Keratinocyte (primary cell): Measurements from ENCODE around the gene POLD4. TPM values are rescaled to one million over a fixed set of nuclear protein-coding genes. Genes with fewer than 3 reads are reported as not detected.

Experiments used
- DNase-seq: peaks from one replicate; pipeline ENCODE4 v3.0.0-alpha.2; 2011; ENCODE audit warnings: low read depth, missing footprints, low spot score
- FAIRE-seq: peaks from 2 replicates; lab custom pipeline; 2011; peaks lifted over from hg19 to GRCh38; lab: Jason Lieb, UNC
- H2AFZ ChIP-seq: 2 replicates; pipeline ENCODE4 v1.6.0; 2012; ENCODE audit warnings: low read length, control low read depth, inconsistent platforms; ENCODE audit not compliant: control insufficient read depth
- H3K27ac ChIP-seq: 2 replicates; pipeline ENCODE4 v1.5.1; 2011; ENCODE audit warnings: low read length; ENCODE audit not compliant: control insufficient read depth, insufficient read depth
- H3K27me3 ChIP-seq: 3 replicates; pipeline ENCODE4 v1.6.0; 2011; ENCODE audit warnings: low read length; ENCODE audit not compliant: control insufficient read depth, insufficient read depth; ENCODE audit errors: extremely low read depth
- H3K36me3 ChIP-seq, 2 experiments: 2 replicates in 1 of 2; 3 replicates in 1 of 2; pipeline ENCODE4 v1.5.1; 2011; ENCODE audit warnings: low read length in 2 of 2, mild to moderate bottlenecking in 1 of 2; ENCODE audit not compliant: control insufficient read depth in 2 of 2, insufficient read depth in 2 of 2; ENCODE audit errors: extremely low read depth in 1 of 2
- H3K4me1 ChIP-seq: 3 replicates; pipeline ENCODE4 v1.5.1; 2011; ENCODE audit warnings: low read length; ENCODE audit not compliant: control insufficient read depth, insufficient read depth; ENCODE audit errors: extremely low read depth
- H3K4me2 ChIP-seq: 3 replicates; pipeline ENCODE4 v1.6.0; 2011; ENCODE audit warnings: low read depth, low read length; ENCODE audit not compliant: control insufficient read depth, insufficient read depth; ENCODE audit errors: extremely low read depth
- H3K4me3 ChIP-seq, 3 experiments: fragments of 200-600 bp in 1 of 3; sonication (generic) in 1 of 3; 2 replicates in 2 of 3; 3 replicates in 1 of 3; pipeline ENCODE4 v1.5.1; 2011 to 2016; ENCODE audit warnings: low read length in 3 of 3, mild to moderate bottlenecking in 3 of 3, control low read depth in 2 of 3, inconsistent platforms in 1 of 3, low read depth in 1 of 3, mixed read lengths in 1 of 3, mixed run types in 1 of 3, moderate library complexity in 1 of 3; ENCODE audit not compliant: control insufficient read depth in 2 of 3, insufficient read depth in 2 of 3; ENCODE audit errors: extremely low read depth in 1 of 3
- H3K79me2 ChIP-seq: 2 replicates; pipeline ENCODE4 v1.6.0; 2012; ENCODE audit warnings: low read length; ENCODE audit not compliant: control insufficient read depth, insufficient read depth
- H3K9ac ChIP-seq: 3 replicates; pipeline ENCODE4 v1.6.0; 2011; ENCODE audit warnings: low read length; ENCODE audit not compliant: control insufficient read depth, insufficient read depth; ENCODE audit errors: extremely low read depth
- H3K9me1 ChIP-seq: 3 replicates; pipeline ENCODE4 v1.6.0; 2011; ENCODE audit warnings: low read length; ENCODE audit not compliant: control insufficient read depth, insufficient read depth; ENCODE audit errors: extremely low read depth
- H3K9me3 ChIP-seq: 2 replicates; pipeline ENCODE4 v1.5.1; 2012; ENCODE audit warnings: low read depth, low read length; ENCODE audit not compliant: control insufficient read depth
- H4K20me1 ChIP-seq: 3 replicates; pipeline ENCODE4 v1.6.0; 2011; ENCODE audit warnings: low read length; ENCODE audit not compliant: control insufficient read depth, insufficient read depth; ENCODE audit errors: extremely low read depth
- CTCF ChIP-seq, 3 experiments: IDR thresholded peaks in 1 of 3; conservative IDR thresholded peaks in 1 of 3; optimal IDR thresholded peaks in 1 of 3; 2 replicates in 2 of 3; 3 replicates in 1 of 3; pipeline versions ENCODE3 to v1.5.1; 2011; ENCODE audit warnings: low read length in 3 of 3, mild to moderate bottlenecking in 3 of 3, moderate library complexity in 2 of 3, control low read depth in 1 of 3, inconsistent platforms in 1 of 3; ENCODE audit not compliant: insufficient read depth in 2 of 3; ENCODE audit errors: extremely low read depth in 1 of 3
- EZH2 ChIP-seq: IDR thresholded peaks from one replicate; pipeline ENCODE4 v1.6.1; 2012; ENCODE audit warnings: inconsistent platforms, mild to moderate bottlenecking, low read length, moderate library complexity
- dilution Hi-C: fragments of 300-500 bp; cut with MboI; formaldehyde crosslinking; loops from one replicate; pipeline ENCODE4 v1.7.0; 2020; ENCODE audit warnings: low sequenced_read_pairs; ENCODE audit not compliant: extremely low pct_ligation_motif_present
- polyA plus RNA-seq, 5 experiments: library from polyadenylated mRNA; depleted of rRNA in 3 of 5; stranded (reverse) in 3 of 5; stranded (forward) in 1 of 5; unstranded in 1 of 5; fragments of >200 nt; gene quantifications; 1 replicate in 1 of 5; 2 replicates in 3 of 5; 3 replicates in 1 of 5; pipeline versions ENCODE4 v1.2.1 to v1.2.3, GENCODE V29; 2011 to 2012; ENCODE audit warnings: missing spikeins in 2 of 5, low read depth in 1 of 5, low replicate concordance in 1 of 5

POLD4 gene
- polyA plus RNA-seq, 1 donor (not counting 4 experiments of a cell fraction or from before 2014, with no cell fraction given) = 35.7 TPM

GRCh38 chr11:67395555-67396258, 42.4 kb upstream of the POLD4 start:
- no peaks in the 10 kb centered on the region for H3K9me1 ChIP-seq
- no peak overlapping the region for H3K4me2 ChIP-seq
- H4K20me1 ChIP-seq = no peaks in the 10 kb centered on the region
- H3K4me1 ChIP-seq = peaks cover 13% of the 10 kb centered on the region
- FAIRE-seq (no peak), DNase-seq (no peak)
- H2AFZ ChIP-seq = no peak overlapping the region
- no peak overlapping the region for H3K27ac ChIP-seq
- no peak overlapping the region for H3K9ac ChIP-seq
- H3K9me3 ChIP-seq = no peaks in the 10 kb centered on the region
- H3K79me2 ChIP-seq = peaks cover 22% of the 10 kb centered on the region
- no peak for TF ChIP-seq CTCF (optimal IDR thresholded peaks at IDR 0.05 in 1 of 3, IDR thresholded peaks at IDR 0.05 in 1 of 3, conservative IDR thresholded peaks at IDR 0.05 in 1 of 3; ENCODE audit: extremely low read depth in 1 of 3, insufficient read depth in 2 of 3, low read length in 3 of 3)
- no peak for TF ChIP-seq EZH2
- no peaks in the 10 kb centered on the region for H3K27me3 ChIP-seq
- dilution Hi-C loops = no loop called here
- H3K36me3 ChIP-seq = peaks cover 23 to 36% of the 10 kb centered on the region in 2 experiments
- H3K4me3 ChIP-seq = no peak overlapping the region

- H3K36me3 ChIP-seq = peaks cover 23 to 32% of the 10 kb centered on the region in 2 experiments
- dilution Hi-C loops = no loop called here
- no peak for TF ChIP-seq EZH2
- TF ChIP-seq CTCF (optimal IDR thresholded peaks at IDR 0.05 in 1 of 3, IDR thresholded peaks at IDR 0.05 in 1 of 3, conservative IDR thresholded peaks at IDR 0.05 in 1 of 3; ENCODE audit: extremely low read depth in 1 of 3, insufficient read depth in 2 of 3, low read length in 3 of 3) = no peak
Measured at GRCh38 chr11:67393990-67394389, 40.6 kb upstream of the POLD4 start.

More at GRCh38 chr11:67393990-67394389, 40.6 kb upstream of the POLD4 start:
- Histone ChIP-seq H4K20me1 (no peaks in the 10 kb centered on the region), H2AFZ (no peak overlapping the region), H3K27ac (no peak overlapping the region), H3K4me1 (peaks cover 11% of the 10 kb centered on the region), H3K9me1 (no peaks in the 10 kb centered on the region), H3K4me2 (no peak overlapping the region), H3K27me3 (no peaks in the 10 kb centered on the region), H3K4me3 (no peak overlapping the region), H3K9ac (no peak overlapping the region), H3K79me2 (peaks cover 13% of the 10 kb centered on the region), H3K9me3 (no peaks in the 10 kb centered on the region)
- DNase-seq (no peak), FAIRE-seq (no peak)
